ENCODE data around the gene ARHGEF12. TPM values are rescaled to one million over a fixed set of nuclear protein-coding genes. Genes with fewer than 3 reads are reported as not detected.

The ARHGEF12 gene
- total RNA-seq = 1 to 10 TPM; 3.6 TPM
- polyA plus RNA-seq (2013, experiment 1 of 2) = 6.7 TPM
- 6.2 TPM for polyA plus RNA-seq (2013, experiment 2 of 2)
- 13.1 to 123 (median 31.7) reads per million in 172 experiments for total RNA-seq

GRCh38 chr11:120335908-120336640 lies at the start of gene ARHGEF12:
Gene ARHGEF12, plus strand, starts transcription at chr11:120336413. Its CDS starts 831 bp downstream, at chr11:120337244.
- CTCF ChIA-PET = interaction anchor here (2.5 kb wide), 1 partner anchor 349 kb away, joined by 12 read pairs; no protein-coding TSS in a partner anchor
- peak within 1 kb of the TSS; percentile 77 for H3K4me3 ChIP-seq (ENCODE audit: low read length)
- POLR2A ChIA-PET = interaction anchor here (1.3 kb wide), 1 partner anchor 349 kb away, joined by 3 read pairs; no protein-coding TSS in a partner anchor
- peaks cover 26% of the 10 kb centered on the region for H3K4me1 ChIP-seq (ENCODE audit: insufficient read depth, low read length)
- intact Hi-C loops (cut with DNase I, micrococcal nuclease) = loop anchor here (1.0 to 10.0 kb wide), 6 partner anchors 8 to 776 kb away; no protein-coding TSS in a partner anchor
- H3K27ac ChIP-seq (ENCODE audit: low read depth in 1 of 2, low read length in 2 of 2) = no peak within 1 kb of the TSS
- no peaks in the 10 kb centered on the region for H3K36me3 Mint-ChIP-seq (ENCODE audit: low read depth)
- DNase-seq = peak; percentile 30 to 86 (median 62)
- no peaks in the 10 kb centered on the region for H3K9me3 Mint-ChIP-seq
- peaks cover 27 to 53% of the 10 kb centered on the region in 2 experiments for H3K27me3 ChIP-seq (ENCODE audit: control insufficient read depth in 1 of 2, insufficient read depth in 2 of 2, low read length in 2 of 2)
- H3K27me3 Mint-ChIP-seq = peaks cover 67% of the 10 kb centered on the region
- H3K4me1 Mint-ChIP-seq (ENCODE audit: low read depth) = peaks cover 30% of the 10 kb centered on the region
- H3K9me3 ChIP-seq (ENCODE audit: control insufficient read depth in 1 of 2, insufficient read depth in 1 of 2, low read length in 2 of 2) = peaks cover 0 to 4% of the 10 kb centered on the region in 2 experiments
- H3K4me3 Mint-ChIP-seq = peak within 1 kb of the TSS; percentile 89
- TF ChIP-seq CTCF (IDR thresholded peaks at IDR 0.05) = no peak
- peak; percentile 42 for ATAC-seq (ENCODE audit: poor library complexity)
- H3K36me3 ChIP-seq (ENCODE audit: insufficient read depth, low read length) = no peaks in the 10 kb centered on the region
- no peak within 1 kb of the TSS for H3K27ac Mint-ChIP-seq

- Histone ChIP-seq H3K36me3 (ENCODE audit: insufficient read depth, low read length) (no peaks in the 10 kb centered on the region), H3K4me1 (ENCODE audit: insufficient read depth, low read length) (no peaks in the 10 kb centered on the region), H3K9me3 (ENCODE audit: control insufficient read depth in 1 of 2, insufficient read depth in 1 of 2, low read length in 2 of 2) (no peaks in the 10 kb centered on the region), H3K27ac (ENCODE audit: low read depth in 1 of 2, low read length in 2 of 2) (no peak overlapping the region), H3K27me3 (ENCODE audit: control insufficient read depth in 1 of 2, insufficient read depth in 2 of 2, low read length in 2 of 2) (peaks cover 0 to 19% of the 10 kb centered on the region in 2 experiments), H3K4me3 (ENCODE audit: low read length) (no peak overlapping the region)
- TF ChIP-seq CTCF (IDR thresholded peaks at IDR 0.05) = no peak
- no peak overlapping the region for H3K27ac Mint-ChIP-seq
- ATAC-seq (ENCODE audit: poor library complexity) = no peak
- ChIA-PET CTCF (interaction anchor here (0.6 to 2.6 kb wide), 2 partner anchors 15 to 82 kb away, joined by 3 to 9 read pairs; no protein-coding TSS in a partner anchor), POLR2A (interaction anchor here (1.1 kb wide), 1 partner anchor 15 kb away, joined by 3 read pairs; no protein-coding TSS in a partner anchor)
- no peaks in the 10 kb centered on the region for H3K4me1 Mint-ChIP-seq (ENCODE audit: low read depth)
- H3K4me3 Mint-ChIP-seq = no peak overlapping the region
- no peaks in the 10 kb centered on the region for H3K36me3 Mint-ChIP-seq (ENCODE audit: low read depth)
- no peaks in the 10 kb centered on the region for H3K9me3 Mint-ChIP-seq
- intact Hi-C loops (cut with DNase I, micrococcal nuclease) = no loop called here
- peaks cover 13% of the 10 kb centered on the region for H3K27me3 Mint-ChIP-seq
- no peak for DNase-seq
Measured at GRCh38 chr11:120288021-120288420, 48.2 kb upstream of the ARHGEF12 start.

GRCh38 chr11:120289426-120289825 lies 46.8 kb upstream of the ARHGEF12 start:
- ATAC-seq (ENCODE audit: poor library complexity) (no peak), DNase-seq (no peak)
- H3K27me3 Mint-ChIP-seq = peaks cover 25% of the 10 kb centered on the region
- intact Hi-C loops (cut with DNase I, micrococcal nuclease) = no loop called here
- Histone ChIP-seq H3K9me3 (ENCODE audit: control insufficient read depth in 1 of 2, insufficient read depth in 1 of 2, low read length in 2 of 2) (no peaks in the 10 kb centered on the region), H3K4me3 (ENCODE audit: low read length) (no peak overlapping the region), H3K27me3 (ENCODE audit: control insufficient read depth in 1 of 2, insufficient read depth in 2 of 2, low read length in 2 of 2) (peaks cover 4 to 21% of the 10 kb centered on the region in 2 experiments), H3K27ac (ENCODE audit: low read depth in 1 of 2, low read length in 2 of 2) (no peak overlapping the region), H3K36me3 (ENCODE audit: insufficient read depth, low read length) (no peaks in the 10 kb centered on the region), H3K4me1 (ENCODE audit: insufficient read depth, low read length) (no peaks in the 10 kb centered on the region)
- no peaks in the 10 kb centered on the region for H3K4me1 Mint-ChIP-seq (ENCODE audit: low read depth)
- H3K9me3 Mint-ChIP-seq = no peaks in the 10 kb centered on the region
- H3K36me3 Mint-ChIP-seq (ENCODE audit: low read depth) = no peaks in the 10 kb centered on the region
- TF ChIP-seq CTCF (IDR thresholded peaks at IDR 0.05) = no peak
- CTCF ChIA-PET = interaction anchor here (2.6 kb wide), 1 partner anchor 13 kb away, joined by 9 read pairs; no protein-coding TSS in a partner anchor
- H3K27ac Mint-ChIP-seq = no peak overlapping the region
- no peak overlapping the region for H3K4me3 Mint-ChIP-seq
- POLR2A ChIA-PET = no interaction called here

Data from CD4-positive, alpha-beta T cell (primary cell).